Muscle of back (tissue), 11 donors: ENCODE results near the gene CEP112. TPM values are rescaled to one million over a fixed set of nuclear protein-coding genes. Genes with fewer than 3 reads are reported as not detected.
A peak's percentile ranks its signal among the peaks of the same experiment; 100 is the strongest.
"Not testable (repeated sequence)": the region's sequence is repeated elsewhere in the genome, so short reads cannot be mapped to it uniquely, and the experiment has no call there.

Experiments used
- DNase-seq, 3 donors: peaks; one replicate each; pipeline versions ENCODE4 v3.0.0 to v3.0.0-alpha.2; 2013
- polyA plus RNA-seq, 10 donors: library from polyadenylated mRNA; unstranded; fragments of 120-200 nt; gene quantifications; one replicate each; pipeline ENCODE4 v1.2.1, GENCODE V29; 2013; ENCODE audit not compliant: insufficient read length in 10 of 10

The CEP112 gene
- polyA plus RNA-seq, 10 donors: 14.3 to 21.3 (median 17.8) TPM

DNA sequence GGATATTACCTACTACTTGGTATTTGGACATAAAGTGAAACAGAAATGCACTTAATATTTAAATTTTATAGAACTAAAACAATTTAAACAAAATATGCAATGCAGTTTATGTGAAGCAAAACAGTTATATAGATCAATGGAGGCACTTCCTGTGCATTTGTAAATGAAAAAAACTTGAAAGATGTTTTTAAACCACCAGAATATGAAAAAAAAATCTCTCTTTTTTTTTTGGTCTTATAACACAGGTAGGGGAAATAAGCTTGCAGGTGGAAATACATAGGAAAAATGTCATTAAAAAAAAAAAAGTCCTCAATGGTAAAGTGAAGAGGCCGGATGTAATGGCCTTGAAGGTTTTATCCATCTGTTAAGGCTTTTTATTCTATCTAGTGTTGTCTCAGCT lies 450.2 kb downstream of the CEP112 start:
- DNase-seq: no peak

- DNase-seq: no peak
Observed at GRCh38 chr17:65739034-65739433, 452.9 kb downstream of the CEP112 start.

- DNase-seq: no peak
Observed at GRCh38 chr17:65737451-65737850, 454.5 kb downstream of the CEP112 start.

GRCh38 chr17:65733314-65733713 lies 458.6 kb downstream of the CEP112 start:
- no peak for DNase-seq

DNA sequence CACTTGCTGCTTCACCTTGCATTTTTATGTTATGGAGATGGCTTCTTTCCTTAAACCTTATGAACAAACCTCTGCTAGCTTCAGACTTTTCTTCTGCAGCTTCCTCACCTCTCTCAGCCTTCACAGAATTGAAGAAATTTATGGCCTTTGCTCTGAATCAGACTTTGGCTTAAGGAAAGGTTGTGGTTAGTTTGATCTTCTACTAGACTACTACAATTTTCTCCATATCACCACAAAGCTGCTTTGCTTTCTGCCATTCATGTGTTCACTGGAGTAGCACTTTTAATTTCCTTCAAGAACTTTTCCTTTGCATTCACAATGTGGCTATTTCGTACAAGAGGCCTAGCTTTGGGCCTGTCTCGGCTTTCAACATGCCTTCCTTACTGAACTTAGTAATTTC lies 459.3 kb downstream of the CEP112 start:
- not testable (repeated sequence) for DNase-seq

- DNase-seq: no peak
Observed at GRCh38 chr17:65730711-65731169, 461.2 kb downstream of the CEP112 start.

DNA sequence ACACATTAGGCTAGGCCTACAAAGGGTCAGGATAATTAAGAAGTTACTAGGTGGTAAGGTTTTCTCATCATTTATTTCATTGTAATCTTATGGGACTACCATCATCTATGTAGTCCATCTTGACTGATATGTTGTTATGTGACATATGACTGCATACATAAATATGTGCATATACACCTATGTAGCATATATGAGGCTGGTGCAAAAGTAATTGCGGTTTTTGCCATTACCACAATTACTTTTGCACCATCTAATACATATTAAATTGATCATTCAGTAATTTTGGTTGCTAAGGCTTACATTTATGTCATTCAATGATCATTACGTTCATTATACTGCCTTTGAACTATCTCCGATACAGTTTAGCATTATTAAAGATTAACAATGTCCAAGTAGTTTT lies 462.7 kb downstream of the CEP112 start:
- no peak for DNase-seq

GRCh38 chr17:65727832-65728231 lies 464.1 kb downstream of the CEP112 start:
- no peak for DNase-seq

DNA sequence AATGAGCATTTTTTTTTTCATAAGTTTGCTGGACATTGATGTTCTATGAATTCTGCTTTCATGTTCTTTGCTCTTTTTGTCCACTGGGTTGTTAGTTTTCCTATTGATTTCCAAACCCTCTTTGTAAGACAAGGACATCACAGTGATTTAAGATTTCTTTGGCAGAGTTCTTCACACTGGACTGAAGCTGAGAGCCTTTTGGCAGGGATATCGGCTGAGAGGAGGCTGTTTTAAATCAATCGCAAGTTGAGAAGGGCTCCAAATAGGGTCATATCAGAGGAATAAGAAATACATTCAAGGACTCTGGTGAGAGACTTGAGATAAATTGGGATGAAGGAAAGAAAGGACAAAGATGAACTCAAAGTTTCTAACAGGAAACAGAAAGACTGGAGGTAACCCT lies 464.7 kb downstream of the CEP112 start:
- peak in 1 of 3 donors; percentile 63 for DNase-seq

- DNase-seq: peak in 2 of 3 donors; percentile 32 to 52
Observed at GRCh38 chr17:65723431-65724151, 468.3 kb downstream of the CEP112 start.

DNA sequence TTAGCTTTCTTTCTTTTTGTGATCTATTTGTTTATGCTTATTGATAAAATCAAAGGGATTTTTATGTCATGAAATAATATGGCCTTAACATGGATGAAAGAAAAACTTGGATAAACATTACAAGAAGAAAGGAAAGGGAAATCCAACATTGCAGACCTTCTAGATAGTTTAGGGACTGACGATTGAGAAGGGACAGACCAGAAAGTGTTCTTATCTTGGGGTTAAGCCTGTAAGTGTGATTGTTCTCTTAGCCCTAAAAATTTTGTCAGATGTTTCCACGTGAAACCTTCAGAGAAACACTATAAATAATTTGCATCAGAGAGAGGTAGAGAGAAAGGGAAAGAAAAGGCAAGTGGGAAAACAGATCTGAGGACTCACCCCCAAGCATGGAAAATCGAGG lies 473.3 kb downstream of the CEP112 start:
- DNase-seq: no peak

DNA sequence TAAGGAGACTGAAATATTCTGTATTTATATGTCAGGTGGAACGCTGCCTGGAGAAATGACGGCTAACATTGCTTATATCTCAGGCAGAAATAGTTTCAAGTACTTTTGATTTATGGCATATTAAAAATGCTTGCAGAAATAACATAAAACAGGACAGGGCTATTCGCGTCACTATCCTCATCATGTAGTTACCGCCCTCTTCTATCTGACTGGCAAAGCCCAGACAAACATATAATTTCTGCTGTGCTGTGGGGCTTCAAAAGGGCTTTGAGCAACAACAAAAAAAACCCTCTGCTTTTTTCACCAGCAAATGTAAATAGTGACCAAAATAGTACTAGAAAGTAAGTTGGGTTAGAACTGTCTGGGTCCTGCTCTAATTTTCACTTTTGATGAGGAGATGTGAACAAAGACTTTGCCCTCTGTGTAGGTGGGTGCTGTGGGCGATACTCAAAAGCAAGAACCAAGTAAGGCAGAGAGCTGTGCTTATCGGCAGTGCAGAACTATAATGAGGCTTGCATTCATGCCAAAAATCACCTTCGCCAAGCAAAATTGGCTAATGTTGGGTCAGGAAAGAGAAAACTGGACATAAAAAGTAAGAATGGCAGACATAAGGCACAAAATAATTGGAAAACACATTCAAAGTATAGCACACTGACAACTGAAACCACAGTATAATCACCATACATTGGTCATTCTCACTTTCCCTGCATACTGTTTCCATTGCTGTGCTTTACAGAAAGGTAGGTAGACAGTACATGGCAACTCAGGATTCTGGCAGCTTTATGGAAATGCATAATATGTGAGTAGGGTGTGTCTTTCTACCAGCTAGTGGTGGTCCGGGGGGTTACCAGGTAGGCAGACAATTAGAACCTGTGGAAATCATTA lies 479.3 kb downstream of the CEP112 start:
- DNase-seq: no peak

DNA sequence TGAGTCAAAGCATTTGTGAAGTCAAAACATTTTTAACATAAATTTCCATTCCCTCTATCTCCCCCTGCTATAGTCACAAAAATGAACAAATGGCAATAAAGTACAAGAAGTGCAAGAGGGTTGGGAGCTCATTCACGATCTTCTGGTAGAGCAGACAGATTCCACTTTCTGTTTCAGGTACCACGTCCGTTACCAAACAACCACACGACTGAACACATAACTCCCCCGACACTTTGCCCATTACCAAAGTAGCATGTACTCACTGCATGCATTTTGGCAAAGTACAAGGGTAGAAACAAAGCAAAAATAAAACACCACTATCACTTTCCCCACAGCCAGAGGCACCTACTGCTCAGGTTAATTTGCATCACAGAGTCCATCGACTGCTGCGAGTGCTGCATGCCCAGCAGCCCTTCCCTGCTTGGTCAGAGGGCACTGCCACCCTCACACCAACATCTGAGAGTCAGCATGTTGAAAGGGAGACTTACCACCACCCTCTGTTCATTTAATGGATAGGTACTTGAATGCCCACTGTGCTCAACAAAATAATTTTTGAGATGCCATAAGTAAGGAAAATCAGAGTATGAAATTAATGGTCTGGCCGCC lies 480.2 kb downstream of the CEP112 start:
- DNase-seq: no peak

DNA sequence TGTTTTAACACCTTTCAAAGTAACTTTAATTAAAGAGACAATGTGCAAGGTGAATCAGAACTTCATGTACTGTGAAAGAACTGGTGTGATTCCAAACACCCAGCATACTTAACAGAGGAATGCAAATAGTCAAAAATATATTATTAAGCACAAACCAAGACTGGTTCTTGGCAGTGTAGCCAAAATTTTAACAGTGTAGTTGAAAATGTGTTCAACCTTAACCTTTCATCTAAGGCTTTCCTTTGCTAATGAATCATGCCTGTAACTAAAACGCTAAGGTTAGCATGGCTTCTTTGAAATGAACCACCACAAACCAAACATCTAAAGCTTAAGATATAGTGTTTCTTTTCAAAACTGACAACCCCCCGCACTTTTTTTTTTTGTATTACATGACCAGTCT lies 484.2 kb downstream of the CEP112 start:
- DNase-seq: no peak

- no peak for DNase-seq
Observed at GRCh38 chr17:65704731-65705130, 487.2 kb downstream of the CEP112 start.

GRCh38 chr17:65703891-65704290 lies 488.0 kb downstream of the CEP112 start:
- no peak for DNase-seq

DNA sequence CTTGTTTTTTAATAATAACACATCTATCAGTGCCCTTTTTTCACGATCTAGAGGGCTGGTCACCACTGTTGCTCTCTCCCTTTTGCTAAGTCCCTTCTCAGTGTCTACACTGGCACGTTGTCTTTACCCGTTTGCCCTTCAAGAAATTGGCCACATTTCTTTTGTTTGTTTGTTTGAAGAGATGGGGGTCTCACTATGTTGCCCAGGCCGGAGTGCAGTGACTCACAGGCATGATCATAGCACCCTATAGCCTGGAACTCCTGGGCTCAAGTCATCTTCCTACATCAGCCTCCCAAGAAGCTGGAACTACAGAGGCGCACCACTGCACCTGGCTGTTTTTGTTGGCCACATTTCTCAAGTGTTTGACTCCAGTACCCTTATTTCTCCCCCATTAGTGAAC lies 492.5 kb downstream of the CEP112 start:
- DNase-seq: no peak

GRCh38 chr17:65698381-65699061 lies 493.4 kb downstream of the CEP112 start:
- DNase-seq: peak in 1 of 3 donors; percentile 35

- DNase-seq: no peak
Observed at GRCh38 chr17:65697661-65698060, 494.3 kb downstream of the CEP112 start.

GRCh38 chr17:65696739-65697394 lies 495.1 kb downstream of the CEP112 start:
- DNase-seq: peak in 1 of 3 donors; percentile 44

GRCh38 chr17:65694601-65695000 lies 497.3 kb downstream of the CEP112 start:
- DNase-seq: no peak
